ENCODE results near the gene UBE2J1. TPM values are rescaled to one million over a fixed set of nuclear protein-coding genes. Genes with fewer than 3 reads are reported as not detected.

Gene UBE2J1
- total and polyA plus RNA-seq, 2 donors (not counting 3 experiments of a cell fraction or from before 2014, with no cell fraction given), result 44.4 to 96.6 TPM

GRCh38 chr6:89290401-89291155 lies 61.9 kb downstream of the UBE2J1 start:
- peak; percentile 34 for DNase-seq (ENCODE audit: low read depth, low spot score)
- H3K9me1 ChIP-seq (replicated peaks; ENCODE audit: control insufficient read depth, extremely low read depth, insufficient read depth, low read length), result no peaks in the 10 kb centered on the region
- H3K27me3 ChIP-seq (ENCODE audit: control insufficient read depth in 2 of 2, insufficient read depth in 2 of 2, low read length in 2 of 2), result no peaks in the 10 kb centered on the region
- CTCF ChIA-PET, result interaction anchor here (0.9 to 1.7 kb wide), 2 partner anchors 9 to 307 kb away, joined by 4 to 5 read pairs; no protein-coding TSS in a partner anchor
- peak; percentile 53 for FAIRE-seq
- intact Hi-C loops (cut with micrococcal nuclease) (no loop called here), dilution Hi-C loops (cut with MboI; ENCODE audit: extremely low pct_ligation_motif_present, low sequenced_read_pairs) (no loop called here)
- H3K27ac ChIP-seq (ENCODE audit: insufficient read depth, low read depth, low read length), result no peak overlapping the region
- TF ChIP-seq POLR2A (IDR thresholded peaks at IDR 0.05; ENCODE audit: low read depth, low read length) (no peak), POLR2AphosphoS5 (IDR thresholded peaks at IDR 0.05; ENCODE audit: insufficient read depth, low read depth, low read length) (no peak), MAX (IDR thresholded peaks at IDR 0.05; ENCODE audit: insufficient read depth, insufficient read length) (no peak)
- no peaks in the 10 kb centered on the region for H3K9me3 ChIP-seq (replicated peaks; ENCODE audit: control insufficient read depth, insufficient read depth, low read length)
- peaks cover 4% of the 10 kb centered on the region for H3K4me1 ChIP-seq (ENCODE audit: control insufficient read depth, extremely low read depth, insufficient read depth, low read length)
- H4K20me1 ChIP-seq (replicated peaks; ENCODE audit: control insufficient read depth, extremely low read depth, insufficient read depth, low read length), result no peaks in the 10 kb centered on the region
- no peak overlapping the region for H3K4me3 ChIP-seq (replicated peaks in 1 of 3; ENCODE audit: insufficient read depth in 1 of 3, low read depth in 1 of 3, low read length in 3 of 3)
- H3K4me2 ChIP-seq (ENCODE audit: insufficient read depth, low read length), result no peak overlapping the region
- BruUV-seq (replicated peaks), result no TSS peak
- H2AFZ ChIP-seq (ENCODE audit: low read depth, low read length), result no peak overlapping the region
- no peak overlapping the region for H3K9ac ChIP-seq (replicated peaks; ENCODE audit: extremely low read depth, insufficient read depth, low read length)
- H3K36me3 ChIP-seq (ENCODE audit: control insufficient read depth in 2 of 2, extremely low read depth in 1 of 2, insufficient read depth in 2 of 2, low read length in 2 of 2), result no peaks in the 10 kb centered on the region
- no peaks in the 10 kb centered on the region for H3K79me2 ChIP-seq (ENCODE audit: control insufficient read depth, insufficient read depth, low read length)
- POLR2A ChIA-PET, result interaction anchor here (1.1 kb wide), 1 partner anchor 210 kb away, joined by 6 read pairs; the partner anchor contains the start of gene PNRC1

- no peak overlapping the region for H2AFZ ChIP-seq (ENCODE audit: low read depth, low read length)
- no peak for DNase-seq (ENCODE audit: low read depth, low spot score)
- no peaks in the 10 kb centered on the region for H3K79me2 ChIP-seq (ENCODE audit: control insufficient read depth, insufficient read depth, low read length)
- no peak overlapping the region for H3K4me2 ChIP-seq (ENCODE audit: insufficient read depth, low read length)
- intact Hi-C loops (cut with micrococcal nuclease) (no loop called here), dilution Hi-C loops (cut with MboI; ENCODE audit: extremely low pct_ligation_motif_present, low sequenced_read_pairs) (no loop called here)
- no peaks in the 10 kb centered on the region for H3K27me3 ChIP-seq (ENCODE audit: control insufficient read depth in 2 of 2, insufficient read depth in 2 of 2, low read length in 2 of 2)
- ChIA-PET POLR2A (no interaction called here), CTCF (interaction anchor here (1.4 to 1.7 kb wide), 2 partner anchors 22 to 307 kb away, joined by 4 read pairs; no protein-coding TSS in a partner anchor)
- H3K9me3 ChIP-seq (replicated peaks; ENCODE audit: control insufficient read depth, insufficient read depth, low read length), result no peaks in the 10 kb centered on the region
- H3K4me1 ChIP-seq (ENCODE audit: control insufficient read depth, extremely low read depth, insufficient read depth, low read length), result peaks cover 4% of the 10 kb centered on the region
- no peak overlapping the region for H3K9ac ChIP-seq (replicated peaks; ENCODE audit: extremely low read depth, insufficient read depth, low read length)
- no peak for FAIRE-seq
- H3K4me3 ChIP-seq (replicated peaks in 1 of 3; ENCODE audit: insufficient read depth in 1 of 3, low read depth in 1 of 3, low read length in 3 of 3), result no peak overlapping the region
- BruUV-seq (replicated peaks), result no TSS peak
- no peaks in the 10 kb centered on the region for H4K20me1 ChIP-seq (replicated peaks; ENCODE audit: control insufficient read depth, extremely low read depth, insufficient read depth, low read length)
- no peaks in the 10 kb centered on the region for H3K36me3 ChIP-seq (ENCODE audit: control insufficient read depth in 2 of 2, extremely low read depth in 1 of 2, insufficient read depth in 2 of 2, low read length in 2 of 2)
- TF ChIP-seq MAX (IDR thresholded peaks at IDR 0.05; ENCODE audit: insufficient read depth, insufficient read length), result no peak
- TF ChIP-seq CTCF (IDR thresholded peaks at IDR 0.05; ENCODE audit: extremely low read depth in 1 of 2, insufficient read depth in 1 of 2, low read depth in 1 of 2, low read length in 2 of 2), result no peak
- TF ChIP-seq JUN (IDR thresholded peaks at IDR 0.05; ENCODE audit: borderline replicate concordance, insufficient read depth, insufficient read length, low read depth), result no peak
- TF ChIP-seq POLR2AphosphoS5 (IDR thresholded peaks at IDR 0.05; ENCODE audit: insufficient read depth, low read depth, low read length), result no peak
- no peak for TF ChIP-seq POLR2A (IDR thresholded peaks at IDR 0.05; ENCODE audit: low read depth, low read length)
- TF ChIP-seq GATA2 (IDR thresholded peaks at IDR 0.05; ENCODE audit: insufficient read depth, insufficient read length, low read depth, low read length), result no peak
- no peak for TF ChIP-seq EZH2 (IDR thresholded peaks at IDR 0.05; ENCODE audit: borderline replicate concordance, low read depth, low read length, severe bottlenecking)
- TF ChIP-seq FOS (IDR thresholded peaks at IDR 0.05; ENCODE audit: borderline replicate concordance, insufficient read depth, low read length), result no peak
- no peak for TF ChIP-seq MYC (IDR thresholded peaks at IDR 0.05; ENCODE audit: low read depth, low read length)
- no peaks in the 10 kb centered on the region for H3K9me1 ChIP-seq (replicated peaks; ENCODE audit: control insufficient read depth, extremely low read depth, insufficient read depth, low read length)
- no peak overlapping the region for H3K27ac ChIP-seq (ENCODE audit: insufficient read depth, low read depth, low read length)
Observed at GRCh38 chr6:89289710-89290109, 62.8 kb downstream of the UBE2J1 start.

All from endothelial cell of umbilical vein (primary cell).